ENCODE data around the gene MRGPRG.

The MRGPRG gene

GRCh38 chr11:3192511-3193372, 25.9 kb downstream of the MRGPRG start:
- DNase-seq, result no peak

DNA sequence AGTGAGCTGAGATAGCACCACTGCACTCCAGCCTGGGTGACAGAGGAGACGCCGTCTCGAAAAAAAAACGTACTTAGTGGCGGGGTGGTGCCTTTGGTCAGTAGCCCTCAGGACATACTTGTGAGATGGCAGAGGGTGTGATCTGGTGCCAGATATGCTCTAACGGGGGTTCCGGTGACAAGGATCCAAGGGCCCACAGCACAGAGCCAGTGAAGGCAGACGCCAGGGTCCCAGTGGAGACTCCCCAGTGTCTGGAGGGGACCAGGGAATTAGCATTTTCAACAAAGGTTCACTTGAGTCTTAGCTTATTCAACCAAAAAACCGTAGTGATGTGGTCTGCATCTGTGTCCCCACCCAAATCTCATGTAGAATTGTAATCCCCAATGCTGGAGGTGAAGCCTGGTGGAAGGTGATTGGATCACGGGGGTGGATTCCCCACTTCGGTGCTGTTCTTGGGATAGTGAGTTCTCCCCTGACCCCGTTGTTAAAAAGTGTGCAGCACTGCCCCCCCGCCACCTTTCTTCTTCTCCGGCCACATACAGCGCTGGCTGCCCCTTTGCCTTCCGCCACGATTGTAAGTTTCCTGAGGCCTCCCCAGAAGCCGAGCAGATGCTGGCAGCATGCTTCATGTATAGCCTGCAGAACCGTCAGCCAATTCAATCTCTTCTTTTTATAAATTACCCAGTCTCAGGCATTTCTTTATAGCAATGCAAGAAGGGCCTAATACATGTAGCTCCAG, 26.9 kb downstream of the MRGPRG start:
- DNase-seq, result no peak

DNA sequence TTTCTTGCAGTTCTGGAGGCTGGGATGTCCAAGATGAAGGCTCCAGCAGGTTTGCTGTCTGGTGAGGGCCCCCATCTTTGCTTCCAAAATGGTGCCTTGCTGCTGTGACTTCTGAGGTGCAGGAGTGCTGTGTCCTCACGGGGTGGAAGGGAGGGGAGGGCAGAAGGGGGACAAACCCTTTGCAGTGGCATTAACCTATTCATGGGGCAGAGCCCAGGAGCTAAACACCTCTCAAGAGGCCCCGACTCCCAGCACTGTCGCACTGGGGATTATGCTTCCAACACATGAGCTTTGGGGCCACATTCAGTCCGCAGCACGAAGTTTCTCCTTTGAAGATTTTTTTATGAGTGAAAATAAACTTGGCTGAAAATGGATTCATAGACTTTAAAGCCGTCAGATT, 28.0 kb downstream of the MRGPRG start:
- DNase-seq, result no peak

DNA sequence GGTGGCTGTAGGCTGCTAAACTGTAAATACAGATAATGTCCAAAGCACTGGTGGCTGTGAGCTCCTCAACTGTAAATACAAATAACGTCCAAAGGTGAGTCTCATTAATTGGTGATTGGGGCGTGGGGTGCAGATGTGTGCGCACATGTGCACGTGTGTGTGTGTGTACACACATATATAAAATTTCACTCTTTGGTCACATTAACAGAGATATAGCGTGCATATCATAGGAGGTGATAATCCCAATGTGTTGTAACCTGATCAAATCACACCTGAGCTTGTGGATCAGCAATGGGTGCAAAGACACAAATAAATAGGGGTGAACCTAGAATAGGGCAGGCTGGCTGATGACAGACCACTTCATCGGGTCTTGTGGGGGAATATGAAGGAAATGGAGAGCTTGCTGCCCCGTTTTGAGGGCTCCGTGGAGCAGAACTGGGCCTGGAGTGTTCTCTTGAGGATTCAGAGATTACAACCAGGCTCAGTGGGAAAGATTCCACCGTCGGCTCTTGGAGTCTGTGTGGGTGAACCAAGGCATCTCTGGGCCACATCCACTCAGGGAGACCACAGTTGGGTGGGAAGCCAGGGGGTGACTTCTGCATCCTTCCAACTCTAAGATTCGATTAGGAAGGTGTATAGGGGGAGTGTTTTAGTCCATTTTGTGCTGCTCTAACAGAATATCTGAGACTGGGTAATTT, 28.6 kb downstream of the MRGPRG start:
- no peak for DNase-seq

GRCh38 chr11:3189196-3189843, 29.3 kb downstream of the MRGPRG start:
- DNase-seq, result no peak

DNA sequence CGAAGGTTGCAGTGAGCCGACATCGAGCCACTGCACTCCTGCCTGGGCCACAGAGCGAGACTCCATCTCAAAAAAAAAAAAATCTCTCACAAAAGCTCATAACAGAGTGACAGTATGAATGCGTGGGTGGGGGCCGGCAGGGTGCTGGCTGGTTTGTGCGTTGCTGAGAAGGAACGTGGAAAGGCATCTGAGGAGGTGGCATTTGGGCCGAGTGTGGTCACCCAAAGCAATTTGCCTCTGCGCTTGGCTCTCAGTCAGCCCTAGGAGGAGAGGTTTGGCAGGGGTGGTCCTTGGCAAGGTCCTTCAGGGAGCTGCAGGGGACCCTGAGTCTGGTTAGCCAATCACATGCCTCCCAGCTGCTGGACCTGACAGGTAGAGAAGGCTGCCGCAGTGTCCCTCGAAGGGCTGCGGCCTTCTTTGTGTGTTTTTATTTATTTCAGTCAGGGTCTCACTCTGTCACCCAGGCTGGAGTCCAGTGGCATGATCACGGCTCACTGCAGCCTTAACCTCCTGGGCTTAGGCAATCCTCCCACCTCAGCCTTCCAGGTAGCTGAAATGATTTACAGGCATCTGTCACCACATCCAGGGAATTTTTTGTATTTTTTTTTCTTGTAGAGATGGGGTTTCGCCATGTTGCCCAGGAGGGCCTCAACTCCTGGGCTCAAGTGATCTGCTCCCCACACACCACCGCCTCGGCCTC, 30.0 kb downstream of the MRGPRG start:
- DNase-seq, result no peak

GRCh38 chr11:3186166-3186953, 32.3 kb downstream of the MRGPRG start:
- no peak for DNase-seq

GRCh38 chr11:3184732-3185347, 33.8 kb downstream of the MRGPRG start:
- no peak for DNase-seq

GRCh38 chr11:3183523-3183922, 35.1 kb downstream of the MRGPRG start:
- DNase-seq, result no peak

DNA sequence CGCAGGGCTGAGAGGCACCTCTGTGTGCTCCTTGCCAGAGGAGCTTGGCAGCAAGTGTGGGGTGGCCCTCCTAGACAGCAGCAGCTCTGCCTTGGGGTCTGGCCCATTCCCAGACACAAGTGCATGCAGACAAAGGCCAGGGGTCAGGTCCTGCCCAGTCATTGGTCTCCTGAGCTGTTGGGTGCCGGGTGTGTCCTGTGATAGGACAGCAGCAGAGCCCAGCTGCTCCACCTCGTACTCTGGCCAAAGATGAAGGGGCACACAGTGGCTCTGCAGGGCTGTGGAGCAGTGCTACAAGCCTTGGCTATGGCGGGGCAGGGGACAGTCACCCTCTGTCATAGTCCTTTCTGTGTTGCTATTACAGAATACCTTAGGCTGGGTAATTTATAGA, 36.2 kb downstream of the MRGPRG start:
- no peak for DNase-seq

DNA sequence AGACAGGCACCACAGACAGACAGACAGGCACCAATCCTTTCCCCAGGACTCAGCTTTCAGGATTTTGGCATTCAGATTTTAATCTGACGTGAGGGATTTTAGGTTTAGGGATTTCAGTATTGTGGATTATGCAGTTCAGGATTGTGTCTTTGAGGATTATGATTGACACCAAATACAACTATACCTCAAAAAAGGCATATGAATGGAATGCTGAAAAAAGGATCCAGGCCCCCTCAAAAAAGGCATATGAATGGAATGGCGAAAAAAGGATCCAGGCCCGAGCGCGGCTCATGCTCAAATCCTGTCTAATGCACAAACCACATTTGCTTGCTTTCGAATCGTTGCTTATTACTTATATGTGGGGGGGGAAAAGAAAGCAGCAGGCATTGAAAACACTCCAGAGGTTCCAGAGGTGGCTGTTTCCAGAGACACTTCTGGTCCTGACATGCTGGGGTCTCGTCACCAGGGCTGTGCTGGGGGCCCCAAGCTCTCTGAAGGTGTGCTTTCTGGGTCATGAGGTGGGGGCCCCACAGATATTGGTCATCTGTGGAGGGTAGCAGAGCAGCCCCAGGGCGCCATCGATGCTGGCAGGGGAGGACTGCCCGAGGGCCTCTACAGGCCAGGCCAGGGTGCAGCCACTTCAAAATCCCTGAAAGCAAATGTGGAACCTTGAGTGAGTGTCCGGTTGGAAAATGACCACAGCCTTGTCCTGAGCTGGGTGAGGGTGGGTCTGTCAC, 36.7 kb downstream of the MRGPRG start:
- no peak for DNase-seq

DNA sequence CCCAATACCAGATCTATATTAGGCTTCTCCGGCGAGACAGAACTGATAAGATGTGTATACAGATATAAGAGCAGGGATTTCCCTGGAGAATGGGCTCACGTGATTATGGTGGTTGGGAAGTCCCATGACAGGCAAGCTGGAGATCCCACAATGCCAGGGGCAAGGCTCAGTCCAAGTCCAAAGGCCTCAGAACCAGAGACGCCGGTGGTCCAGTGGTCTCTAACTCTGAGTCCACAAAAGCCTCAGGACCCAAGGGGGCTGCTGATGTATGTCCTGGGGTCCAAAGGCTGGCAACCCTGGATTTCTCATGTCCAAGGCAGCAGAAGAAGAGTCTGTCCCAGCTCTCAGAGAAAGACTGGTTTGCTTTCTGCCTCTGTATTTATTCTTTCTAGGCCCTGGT, 37.7 kb downstream of the MRGPRG start:
- DNase-seq, result no peak

DNA sequence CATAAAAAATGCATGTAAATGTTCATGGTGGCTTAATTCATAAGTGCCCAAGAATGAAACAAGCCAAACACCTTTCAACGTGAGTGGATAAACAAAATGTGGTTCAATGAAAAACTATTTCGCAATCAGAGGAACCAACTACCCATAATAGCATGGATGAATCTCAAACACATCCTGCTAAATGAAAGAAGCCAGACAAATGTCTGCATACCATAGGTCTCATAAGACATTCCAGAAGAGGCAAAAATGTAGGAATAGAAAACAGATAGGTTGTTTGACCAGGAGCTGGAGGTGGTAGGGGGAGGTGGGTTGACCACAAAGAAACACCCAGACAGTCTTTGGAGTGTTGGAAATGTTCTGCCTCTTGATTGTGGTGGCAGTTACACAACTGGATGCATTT, 40.3 kb downstream of the MRGPRG start:
- no peak for DNase-seq

- no peak for DNase-seq
Observed at GRCh38 chr11:3177931-3178330, 40.7 kb downstream of the MRGPRG start.

DNA sequence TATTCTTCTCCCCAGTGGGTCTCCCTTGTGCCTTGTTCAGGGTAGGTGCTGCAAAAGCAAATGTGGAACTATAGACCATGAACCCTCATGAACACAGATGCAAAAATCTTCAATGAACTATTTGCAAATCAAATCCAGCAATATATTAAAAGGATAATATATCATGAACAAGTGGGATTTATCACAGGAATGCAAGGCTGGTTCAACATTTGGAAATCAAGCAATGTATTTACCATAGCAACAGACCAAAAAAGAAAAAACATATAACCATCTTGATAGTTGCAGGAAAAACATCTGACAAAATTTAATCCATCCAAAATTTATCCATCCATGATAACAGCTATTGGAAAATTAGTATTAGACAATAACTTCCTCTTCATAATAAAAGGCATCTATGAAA, 42.1 kb downstream of the MRGPRG start:
- no peak for DNase-seq

DNA sequence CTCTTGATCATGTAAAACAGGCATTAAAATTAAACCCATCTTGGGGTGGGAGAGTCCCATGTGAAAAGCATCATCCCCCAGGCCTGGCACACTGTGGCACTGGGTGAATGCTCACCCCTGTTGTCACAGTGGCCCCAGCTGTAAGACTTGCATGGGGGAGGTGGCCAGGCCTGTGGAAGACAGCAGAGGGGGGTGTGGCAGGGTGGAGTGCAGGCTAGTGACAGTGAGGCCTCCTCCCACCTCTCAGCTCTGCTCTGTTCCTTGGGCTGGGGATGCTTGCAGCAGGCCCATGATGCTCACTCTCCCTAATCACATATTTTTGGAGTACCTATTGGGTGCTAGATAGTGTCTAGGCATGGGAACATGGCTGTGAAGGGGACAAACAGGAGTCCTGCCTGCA, 43.4 kb downstream of the MRGPRG start:
- DNase-seq, result no peak

GRCh38 chr11:3174387-3174786, 44.2 kb downstream of the MRGPRG start:
- DNase-seq, result no peak

GRCh38 chr11:3173795-3174194, 44.8 kb downstream of the MRGPRG start:
- DNase-seq, result no peak

- no peak for DNase-seq
Observed at GRCh38 chr11:3171931-3172560, 46.6 kb downstream of the MRGPRG start.
